K562 (cell line): ENCODE data around the gene TM9SF3.

ENCODE experiments used
- E2F1 ChIP-seq: sonication (generic); formaldehyde crosslinking; IDR thresholded peaks from 2 replicates; pipeline ENCODE4 v1.8.1; 2023; ENCODE audit warnings: mild to moderate bottlenecking, missing genetic modification reagents, moderate library complexity
- JUNB ChIP-seq: fragments of 450-650 bp; formaldehyde crosslinking; conservative IDR thresholded peaks from 2 replicates; pipeline ENCODE4 v1.4.0; 2020; ENCODE audit warnings: mild to moderate bottlenecking
- POLR2A ChIP-seq: fragments of 450-650 bp; conservative IDR thresholded peaks from 2 replicates; pipeline ENCODE4 v1.6.1; 2016
- PPARD ChIP-seq: fragments of 250-450 bp; sonication (Bioruptor Pico); IDR thresholded peaks from 2 replicates; pipeline ENCODE4 v1.8.0; 2022; ENCODE audit warnings: inconsistent platforms, mild to moderate bottlenecking, moderate library complexity
- ZBTB49 ChIP-seq: sonication (generic); formaldehyde crosslinking; IDR thresholded peaks from 2 replicates; pipeline ENCODE4 v1.8.0; 2022; ENCODE audit warnings: missing genetic modification reagents, mild to moderate bottlenecking, borderline replicate concordance
- ZFP36 ChIP-seq: fragments of 150-350 bp; IDR thresholded peaks from 2 replicates; pipeline ENCODE4 v1.6.1; 2018; ENCODE audit warnings: low read length, low read depth; ENCODE audit not compliant: partially characterized antibody
- ZNF224 ChIP-seq: sonication (generic); formaldehyde crosslinking; IDR thresholded peaks from 2 replicates; pipeline ENCODE4 v1.8.0; 2022; ENCODE audit warnings: mild to moderate bottlenecking, missing genetic modification reagents

GRCh38 chr10:96513698-96514561, 72.9 kb downstream of the TM9SF3 start, which contains the start of gene TLL2:
- TF ChIP-seq ZNF224 (no peak), ZBTB49 (CRISPR knock-in tag) (no peak), POLR2A (no peak), ZFP36 (no peak), JUNB (CRISPR knock-in tag) (no peak), PPARD (no peak), E2F1 (CRISPR knock-in tag) (no peak)
